H9 (cell line): ENCODE results near the gene ZNF385B. TPM values are rescaled to one million over a fixed set of nuclear protein-coding genes. Genes with fewer than 3 reads are reported as not detected.

Experiments used
- DNase-seq: peaks from one replicate; pipeline ENCODE4 v3.0.0-alpha.2; 2017
- H2AFZ ChIP-seq: one replicate; pipeline ENCODE4 v1.6.1; 2013; ENCODE audit warnings: mild to moderate bottlenecking, low read length, control low read depth, moderate library complexity
- H2AK5ac ChIP-seq: 2 replicates; pipeline ENCODE4 v1.6.1; 2013; ENCODE audit warnings: low read length, control low read depth, mixed read lengths; ENCODE audit not compliant: insufficient read length
- H2BK120ac ChIP-seq: one replicate; pipeline ENCODE4 v1.6.1; 2013; ENCODE audit warnings: low read depth, mild to moderate bottlenecking, low read length, control low read depth, inconsistent platforms; ENCODE audit not compliant: poor library complexity, severe bottlenecking
- H2BK12ac ChIP-seq: 2 replicates; pipeline ENCODE4 v1.6.1; 2013; ENCODE audit warnings: low read length, control low read depth, mixed read lengths, low read depth; ENCODE audit not compliant: insufficient read length
- H2BK15ac ChIP-seq: 2 replicates; pipeline ENCODE4 v1.6.1; 2013; ENCODE audit warnings: low read depth, low read length, control low read depth
- H2BK20ac ChIP-seq: one replicate; pipeline ENCODE4 v1.6.1; 2013; ENCODE audit warnings: low read depth, mild to moderate bottlenecking, low read length, control low read depth, inconsistent platforms; ENCODE audit not compliant: poor library complexity, severe bottlenecking
- H2BK5ac ChIP-seq: 2 replicates; pipeline ENCODE4 v1.6.1; 2013; ENCODE audit warnings: low read length, control low read depth, mixed read lengths; ENCODE audit not compliant: insufficient read length
- H3K14ac ChIP-seq: 2 replicates; pipeline ENCODE4 v1.6.1; 2013; ENCODE audit warnings: low read length, control low read depth; ENCODE audit not compliant: insufficient read depth
- H3K18ac ChIP-seq: 2 replicates; pipeline ENCODE4 v1.6.1; 2013; ENCODE audit warnings: low read depth, mild to moderate bottlenecking, mixed read lengths, low read length, control low read depth; ENCODE audit not compliant: insufficient read length
- H3K23ac ChIP-seq: 2 replicates; pipeline ENCODE4 v1.6.1; 2013; ENCODE audit warnings: low read length, control low read depth, mixed read lengths, low read depth; ENCODE audit not compliant: insufficient read length
- H3K23me2 ChIP-seq: 2 replicates; pipeline ENCODE4 v1.6.1; 2013; ENCODE audit warnings: low read depth, mild to moderate bottlenecking, mixed read lengths, low read length, control low read depth; ENCODE audit not compliant: insufficient read length, poor library complexity, severe bottlenecking
- H3K27ac ChIP-seq: 2 replicates; pipeline ENCODE4 v1.5.1; 2013; ENCODE audit warnings: low read length, control low read depth, mixed read lengths, low read depth; ENCODE audit not compliant: insufficient read length
- H3K27me3 ChIP-seq: 2 replicates; pipeline ENCODE4 v1.6.1; 2013; ENCODE audit warnings: low read length, control low read depth, inconsistent platforms; ENCODE audit not compliant: insufficient read depth
- H3K4ac ChIP-seq: 2 replicates; pipeline ENCODE4 v1.6.1; 2013; ENCODE audit warnings: low read depth, mild to moderate bottlenecking, control low read depth, inconsistent platforms, low read length, moderate library complexity
- H3K4me1 ChIP-seq: 2 replicates; pipeline ENCODE4 v1.6.1; 2013; ENCODE audit warnings: low read length, control low read depth, inconsistent platforms; ENCODE audit not compliant: insufficient read depth
- H3K4me2 ChIP-seq: 2 replicates; pipeline ENCODE4 v1.6.1; 2013; ENCODE audit warnings: low read length, control low read depth, mixed read lengths; ENCODE audit not compliant: insufficient read length, insufficient read depth
- H3K56ac ChIP-seq: 2 replicates; pipeline ENCODE4 v1.6.1; 2013; ENCODE audit warnings: low read depth, mild to moderate bottlenecking, mixed read lengths, low read length, control low read depth; ENCODE audit not compliant: insufficient read length
- H3K79me1 ChIP-seq: 2 replicates; pipeline ENCODE4 v1.6.1; 2013; ENCODE audit warnings: low read depth, mild to moderate bottlenecking, moderate library complexity, low read length, control low read depth, inconsistent platforms; ENCODE audit not compliant: insufficient read depth, poor library complexity, severe bottlenecking
- H3K79me2 ChIP-seq: 2 replicates; pipeline ENCODE4 v1.6.1; 2013; ENCODE audit warnings: low read length, control low read depth, inconsistent platforms; ENCODE audit not compliant: insufficient read depth
- H3K9ac ChIP-seq: 2 replicates; pipeline ENCODE4 v1.6.1; 2013; ENCODE audit warnings: low read length, control low read depth, mixed read lengths; ENCODE audit not compliant: insufficient read length; ENCODE audit errors: extremely low read depth
- H3K9me3 ChIP-seq: one replicate; pipeline ENCODE4 v1.6.1; 2013; ENCODE audit warnings: low read depth, low read length, inconsistent platforms; ENCODE audit not compliant: control insufficient read depth
- H3T11ph ChIP-seq: one replicate; pipeline ENCODE4 v1.6.1; 2013; ENCODE audit warnings: mild to moderate bottlenecking, low read length, control low read depth, inconsistent platforms
- H4K20me1 ChIP-seq: one replicate; pipeline ENCODE4 v1.6.1; 2013; ENCODE audit not compliant: control insufficient read depth, insufficient read length, insufficient read depth
- H4K5ac ChIP-seq: 2 replicates; pipeline ENCODE4 v1.6.1; 2013; ENCODE audit warnings: low read depth, mild to moderate bottlenecking, mixed read lengths, low read length, control low read depth; ENCODE audit not compliant: insufficient read length
- H4K8ac ChIP-seq: replicated peaks from 2 replicates; pipeline ENCODE4 v1.6.1; 2013; ENCODE audit warnings: low read length, control low read depth, mixed read lengths, low read depth; ENCODE audit not compliant: insufficient read length
- H4K91ac ChIP-seq: 2 replicates; pipeline ENCODE4 v1.6.1; 2013; ENCODE audit warnings: low read depth, mild to moderate bottlenecking, moderate library complexity, mixed read lengths, low read length, control low read depth; ENCODE audit not compliant: insufficient read length
- H3K27ac Mint-ChIP-seq, 3 experiments: 2 replicates in 2 of 3; 3 replicates in 1 of 3; pipeline ENCODE4 v1.8.0; 2020 to 2021; ENCODE audit warnings: mixed read lengths in 3 of 3, mild to moderate bottlenecking in 1 of 3, moderate library complexity in 1 of 3
- H3K27me3 Mint-ChIP-seq: 2 replicates; pipeline ENCODE4 v1.8.0; 2021; ENCODE audit warnings: low read depth, mild to moderate bottlenecking, moderate library complexity, mixed read lengths
- H3K36me3 Mint-ChIP-seq, 3 experiments: 2 replicates in 2 of 3; 3 replicates in 1 of 3; pipeline ENCODE4 v1.8.0; 2020 to 2021; ENCODE audit warnings: low read depth in 3 of 3, mixed read lengths in 3 of 3; ENCODE audit not compliant: insufficient read depth in 1 of 3
- H3K4me1 Mint-ChIP-seq, 2 experiments: 2 replicates each; pipeline ENCODE4 v1.8.0; 2020; ENCODE audit warnings: mixed read lengths in 2 of 2
- H3K4me3 Mint-ChIP-seq, 2 experiments: 2 replicates in 1 of 2; 3 replicates in 1 of 2; pipeline ENCODE4 v1.8.0; 2020 to 2021; ENCODE audit warnings: mild to moderate bottlenecking in 2 of 2, mixed read lengths in 2 of 2, moderate library complexity in 1 of 2
- H3K9me3 Mint-ChIP-seq, 2 experiments: 2 replicates in 1 of 2; 3 replicates in 1 of 2; pipeline ENCODE4 v1.8.0; 2020; ENCODE audit warnings: mild to moderate bottlenecking in 2 of 2, mixed read lengths in 2 of 2, moderate library complexity in 1 of 2
- WGBS: extraction: QIAGEN DNeasy Blood & Tissue Kit; methylation state at CpG from one replicate; pipeline ENCODE4 v1.1.7; 2013; ENCODE audit warnings: missing lambda C conversion rate, low lambda C conversion rate, mixed read lengths; ENCODE audit not compliant: insufficient read length; ENCODE audit errors: extremely low coverage; 5-methylcytosine and 5-hydroxymethylcytosine counted together
- total RNA-seq: library from RNA; stranded (reverse); gene quantifications from 2 replicates; pipeline ENCODE4 v1.2.1, GENCODE V29; 2021
- TF ChIP-seq, protein P1 (sequence below): fragments of 200-600 bp; sonication (generic); conservative IDR thresholded peaks from 3 replicates; pipeline ENCODE4 v1.8.0; 2021; ENCODE audit warnings: antibody characterized with exemption, mild to moderate bottlenecking

The ZNF385B gene
- total RNA-seq, 1 experiment from 2014 or later: 2.1 TPM

DNA sequence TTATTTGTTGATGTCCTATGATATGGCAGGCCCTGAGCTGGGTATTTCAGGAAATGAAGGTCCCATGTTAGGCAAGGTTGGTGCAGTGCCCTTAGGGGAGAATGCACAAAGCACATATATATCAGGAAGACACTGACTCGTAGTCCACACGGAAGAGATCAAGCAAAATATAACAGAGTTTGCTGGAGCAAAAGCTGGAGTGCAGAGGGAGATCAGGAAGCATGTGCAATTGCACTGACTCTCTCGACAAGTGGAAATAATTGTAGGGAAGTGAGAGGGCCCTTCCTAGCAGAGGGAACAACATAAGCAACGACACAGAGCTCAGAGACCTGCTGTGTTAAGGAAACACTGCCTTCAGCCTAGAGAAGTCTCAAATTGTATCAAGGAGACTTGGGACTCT is 4.2 kb downstream of the ZNF385B start:
- Histone ChIP-seq H2BK120ac (no peak overlapping the region), H4K8ac (no peak overlapping the region), H4K91ac (no peak overlapping the region), H3K23ac (no peak overlapping the region), H2AK5ac (no peak overlapping the region), H2BK15ac (no peak overlapping the region), H2BK12ac (no peak overlapping the region), H3K79me1 (no peaks in the 10 kb centered on the region), H2BK5ac (no peak overlapping the region), H3K9me3 (no peaks in the 10 kb centered on the region), H2BK20ac (no peak overlapping the region), H3K14ac (no peak overlapping the region), H3K4me2 (no peak overlapping the region), H3K79me2 (no peaks in the 10 kb centered on the region), H3K9ac (no peak overlapping the region), H3K4me1 (no peaks in the 10 kb centered on the region), H3K56ac (no peak overlapping the region), H3K27me3 (peaks cover 4% of the 10 kb centered on the region; the same call in 1 of the 2 replicates), H4K20me1 (no peaks in the 10 kb centered on the region), H3K23me2 (peaks cover 6% of the 10 kb centered on the region), H3K27ac (no peak overlapping the region), H4K5ac (no peak overlapping the region), H3T11ph (no peak overlapping the region), H3K4ac (no peak overlapping the region), H2AFZ (no peak overlapping the region), H3K18ac (no peak overlapping the region)
- TF ChIP-seq, protein P1, sequence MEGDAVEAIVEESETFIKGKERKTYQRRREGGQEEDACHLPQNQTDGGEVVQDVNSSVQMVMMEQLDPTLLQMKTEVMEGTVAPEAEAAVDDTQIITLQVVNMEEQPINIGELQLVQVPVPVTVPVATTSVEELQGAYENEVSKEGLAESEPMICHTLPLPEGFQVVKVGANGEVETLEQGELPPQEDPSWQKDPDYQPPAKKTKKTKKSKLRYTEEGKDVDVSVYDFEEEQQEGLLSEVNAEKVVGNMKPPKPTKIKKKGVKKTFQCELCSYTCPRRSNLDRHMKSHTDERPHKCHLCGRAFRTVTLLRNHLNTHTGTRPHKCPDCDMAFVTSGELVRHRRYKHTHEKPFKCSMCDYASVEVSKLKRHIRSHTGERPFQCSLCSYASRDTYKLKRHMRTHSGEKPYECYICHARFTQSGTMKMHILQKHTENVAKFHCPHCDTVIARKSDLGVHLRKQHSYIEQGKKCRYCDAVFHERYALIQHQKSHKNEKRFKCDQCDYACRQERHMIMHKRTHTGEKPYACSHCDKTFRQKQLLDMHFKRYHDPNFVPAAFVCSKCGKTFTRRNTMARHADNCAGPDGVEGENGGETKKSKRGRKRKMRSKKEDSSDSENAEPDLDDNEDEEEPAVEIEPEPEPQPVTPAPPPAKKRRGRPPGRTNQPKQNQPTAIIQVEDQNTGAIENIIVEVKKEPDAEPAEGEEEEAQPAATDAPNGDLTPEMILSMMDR: no peak
- Mint-ChIP-seq H3K27me3 (peaks cover 40% of the 10 kb centered on the region), H3K9me3 (no peaks in the 10 kb centered on the region), H3K4me1 (peaks cover 14 to 21% of the 10 kb centered on the region in 2 experiments), H3K36me3 (no peaks in the 10 kb centered on the region), H3K27ac (no peak overlapping the region), H3K4me3 (no peak overlapping the region)
- WGBS: no CpG with 5 or more reads among the region's 4 CpGs
- no peak for DNase-seq
